Measurements from ENCODE around the gene GPR68.
A peak's percentile ranks its signal among the peaks of the same experiment; 100 is the strongest.
"Not testable (repeated sequence)": the region's sequence is repeated elsewhere in the genome, so short reads cannot be mapped to it uniquely, and the experiment has no call there.

GPR68 gene

DNA sequence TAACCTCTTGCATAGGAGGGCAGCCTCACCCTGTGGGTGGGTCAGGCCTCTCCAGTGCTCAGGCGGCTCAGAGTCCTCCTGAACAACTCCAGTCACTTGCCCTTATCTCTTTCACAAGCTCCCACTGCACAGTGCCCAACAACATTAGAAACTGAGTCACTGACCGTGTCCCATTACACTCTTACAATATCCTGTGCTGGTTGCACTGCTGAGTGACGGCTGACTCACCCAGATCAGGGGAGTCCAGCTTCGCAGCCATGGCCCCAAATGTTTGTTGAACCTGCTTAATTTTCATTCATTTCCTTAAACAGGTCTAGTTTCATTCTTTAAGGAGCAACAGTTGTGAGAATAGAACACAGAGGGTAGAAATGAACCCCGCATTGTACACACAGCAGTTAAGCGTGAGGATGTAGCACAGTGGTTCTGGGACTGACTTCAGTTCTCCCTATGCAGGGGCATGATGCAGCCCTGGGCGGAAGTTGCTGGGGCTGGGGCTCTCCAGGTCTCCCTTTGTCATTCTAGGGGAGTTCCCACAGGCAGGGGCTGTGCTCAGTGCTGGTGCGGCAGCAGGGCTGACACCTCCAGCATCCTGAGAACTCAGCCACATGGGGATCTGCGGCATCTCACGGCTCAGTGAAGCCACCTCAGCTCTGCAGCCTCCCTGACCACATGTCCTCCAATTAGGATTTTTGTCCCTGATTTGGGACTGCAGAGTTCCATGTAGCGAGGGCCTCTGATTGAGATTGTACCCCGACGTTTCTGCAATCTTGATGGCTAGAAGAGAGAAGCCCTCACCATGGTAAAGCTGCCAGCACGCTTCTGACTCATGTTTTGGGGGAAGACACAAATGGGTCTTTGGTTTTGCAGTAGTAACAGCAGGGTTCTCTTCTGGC is 16.1 kb downstream of the GPR68 start:
- DNase-seq, result peak; percentile 73 to 82

- peak in 1 of 2 donors; percentile 48 for DNase-seq
Observed at GRCh38 chr14:91227183-91227628, 17.3 kb downstream of the GPR68 start.

DNA sequence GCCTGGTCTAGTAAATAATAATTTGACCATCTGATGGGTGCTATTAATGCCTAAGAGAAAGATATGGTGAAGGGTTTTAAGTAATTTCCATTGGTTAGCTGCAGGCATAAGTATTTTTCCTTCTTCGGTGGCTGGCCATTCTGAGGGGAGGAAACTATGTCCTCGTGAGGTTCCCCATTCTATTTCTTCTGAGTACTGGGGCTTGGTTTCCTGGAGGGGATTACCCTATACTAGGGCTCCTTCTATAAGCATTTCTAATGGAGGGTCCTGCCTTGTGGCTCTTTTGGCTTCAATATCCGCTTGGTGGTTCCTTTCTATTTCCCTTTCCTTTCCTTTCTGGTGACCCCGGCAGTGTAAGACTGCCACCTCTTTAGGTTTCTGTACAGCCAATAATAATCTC is 18.1 kb downstream of the GPR68 start:
- peak in 1 of 2 donors; percentile 44 for DNase-seq

GRCh38 chr14:91225025-91225424 is 19.5 kb downstream of the GPR68 start:
- no peak for DNase-seq

DNA sequence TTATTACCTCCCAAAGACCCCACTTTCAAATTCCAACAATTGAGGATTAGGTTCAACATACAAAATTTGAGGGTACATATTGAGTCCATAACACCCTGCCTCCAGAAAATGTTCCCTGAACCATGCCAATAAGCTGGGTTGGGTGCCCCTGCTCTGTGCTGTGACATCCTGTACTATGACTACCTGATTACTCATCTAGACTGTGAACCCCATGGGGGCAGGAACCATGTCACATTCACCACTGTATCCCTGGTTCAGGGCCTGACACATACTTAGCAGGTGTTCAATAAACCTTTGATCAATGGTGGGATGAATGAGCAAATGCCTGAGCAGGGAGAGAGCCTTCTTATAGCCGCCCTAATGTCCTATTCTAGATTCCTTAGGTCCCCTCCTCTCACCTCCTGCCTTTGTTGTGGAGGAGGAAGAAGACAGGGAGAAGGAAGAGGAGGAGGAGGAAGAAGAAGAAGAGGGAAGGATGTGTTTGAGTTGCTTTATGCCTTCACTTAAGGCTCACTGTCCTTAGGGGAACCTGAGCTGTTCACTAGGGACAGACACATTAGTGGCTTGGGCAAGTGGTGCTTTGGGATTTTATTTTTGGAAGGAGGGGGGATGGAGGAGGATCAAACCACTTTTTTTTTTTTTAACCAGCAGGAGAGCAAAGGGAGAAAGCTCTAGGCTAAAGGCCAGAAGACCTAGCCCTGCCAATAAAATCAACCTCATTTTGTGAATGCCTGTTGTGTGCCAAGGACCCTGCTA is 21.3 kb downstream of the GPR68 start:
- DNase-seq, result peak in 1 of 2 donors; percentile 14

DNA sequence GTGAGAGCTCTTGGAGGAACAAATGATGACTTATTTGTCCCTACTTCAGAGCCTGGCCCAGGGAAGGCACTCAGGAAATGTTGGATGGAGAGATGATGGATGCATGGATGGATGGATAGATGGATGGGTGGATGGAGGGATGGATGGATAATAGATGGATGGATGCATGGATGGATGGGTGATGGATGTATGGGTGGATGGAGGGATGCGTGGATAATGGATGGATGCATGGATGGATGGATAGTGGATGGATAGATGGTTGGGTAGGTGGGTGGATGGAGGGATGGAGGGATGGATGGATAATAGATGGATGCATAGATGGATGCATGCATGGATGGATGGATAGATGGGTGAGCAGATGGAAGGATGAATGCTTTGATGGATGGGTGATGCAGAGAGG is 23.2 kb downstream of the GPR68 start:
- no peak for DNase-seq

- DNase-seq, result no peak
Observed at GRCh38 chr14:91220581-91221000, 23.9 kb downstream of the GPR68 start.

DNA sequence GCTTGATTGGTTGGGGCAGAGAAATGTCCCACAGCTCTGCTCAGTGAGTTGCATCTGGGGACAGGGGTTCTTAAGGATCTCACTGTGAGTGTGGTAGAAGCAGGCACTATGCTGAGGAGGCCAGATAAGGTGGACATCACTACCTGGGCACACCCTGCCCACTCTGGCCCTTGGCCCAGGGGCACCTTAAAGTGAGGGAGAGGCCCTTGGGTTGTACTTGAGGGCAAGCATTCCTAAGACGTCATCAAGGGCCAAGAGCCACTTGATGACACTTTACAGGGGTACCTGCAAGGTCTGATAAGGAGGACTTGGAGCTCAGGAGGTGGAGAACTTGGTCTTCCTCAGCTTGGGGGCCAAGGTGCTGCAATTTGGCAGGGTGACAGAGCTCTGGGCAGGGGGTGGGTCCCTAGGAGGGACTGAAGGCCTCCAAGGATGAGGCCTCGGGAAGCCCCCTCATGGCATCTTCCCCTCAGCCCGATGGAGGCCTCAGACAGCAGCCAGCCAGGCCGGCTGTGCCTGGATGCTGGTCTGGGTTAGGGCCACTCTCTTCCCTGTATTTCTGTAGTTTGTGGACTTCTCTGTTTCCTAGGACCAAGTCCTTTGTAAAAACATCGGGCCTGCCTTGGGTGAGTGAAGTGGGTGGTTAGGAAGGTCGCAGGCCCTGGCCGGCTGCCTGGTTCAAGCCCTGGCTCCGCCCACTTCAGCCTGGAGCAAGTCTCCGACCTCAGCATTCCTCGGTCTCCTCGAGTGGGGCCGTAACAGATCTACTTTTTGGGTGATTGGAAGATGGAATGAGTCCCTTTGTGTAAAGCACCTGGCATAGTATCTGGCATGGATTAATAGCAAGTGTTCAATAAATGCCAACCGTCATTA is 24.8 kb downstream of the GPR68 start:
- no peak for DNase-seq

GRCh38 chr14:91218014-91218413 is 26.5 kb downstream of the GPR68 start:
- no peak for DNase-seq

- no peak for DNase-seq
Observed at GRCh38 chr14:91216731-91217226, 27.7 kb downstream of the GPR68 start.

DNA sequence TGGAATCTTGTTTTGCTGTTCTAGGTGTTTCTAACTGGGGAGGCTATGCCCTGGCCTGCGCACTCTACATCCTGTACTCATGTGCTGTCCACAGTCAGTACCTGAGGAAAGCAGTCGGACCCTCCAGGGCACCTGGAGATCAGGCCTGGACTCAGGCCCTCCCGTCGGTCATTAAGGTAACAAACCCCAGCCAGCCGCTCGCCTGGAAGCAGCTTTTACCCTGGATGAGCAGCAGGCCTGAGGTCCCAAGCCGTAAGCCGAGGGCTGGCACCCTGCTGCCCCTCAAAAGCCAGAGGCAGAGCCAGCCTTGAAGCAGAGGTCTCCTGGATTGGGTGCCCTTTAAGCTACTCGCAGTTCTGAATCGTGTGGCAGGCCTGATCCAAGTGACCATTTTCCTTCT is 29.1 kb downstream of the GPR68 start:
- DNase-seq, result no peak

DNA sequence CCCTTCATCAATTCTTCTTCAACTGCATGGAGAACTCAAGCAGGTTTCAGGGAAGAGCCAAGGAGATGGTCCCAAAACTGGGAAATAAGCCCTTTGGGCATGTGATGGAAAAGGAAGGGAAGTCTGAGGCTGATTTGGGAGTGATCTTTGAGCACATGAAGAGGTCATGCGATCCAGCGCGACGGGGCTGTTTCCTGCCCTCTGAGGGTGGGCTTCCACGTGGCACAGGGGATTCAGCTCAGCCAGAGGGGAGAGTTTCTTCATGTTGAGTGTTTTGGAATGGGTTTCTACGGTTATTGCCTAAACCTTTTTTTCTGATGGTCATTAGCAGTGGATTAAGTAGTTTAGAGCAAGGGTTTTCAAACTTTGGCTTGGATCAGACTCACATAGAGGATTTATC is 30.2 kb downstream of the GPR68 start:
- DNase-seq, result no peak

- DNase-seq, result no peak
Observed at GRCh38 chr14:91211017-91211416, 33.5 kb downstream of the GPR68 start.

DNA sequence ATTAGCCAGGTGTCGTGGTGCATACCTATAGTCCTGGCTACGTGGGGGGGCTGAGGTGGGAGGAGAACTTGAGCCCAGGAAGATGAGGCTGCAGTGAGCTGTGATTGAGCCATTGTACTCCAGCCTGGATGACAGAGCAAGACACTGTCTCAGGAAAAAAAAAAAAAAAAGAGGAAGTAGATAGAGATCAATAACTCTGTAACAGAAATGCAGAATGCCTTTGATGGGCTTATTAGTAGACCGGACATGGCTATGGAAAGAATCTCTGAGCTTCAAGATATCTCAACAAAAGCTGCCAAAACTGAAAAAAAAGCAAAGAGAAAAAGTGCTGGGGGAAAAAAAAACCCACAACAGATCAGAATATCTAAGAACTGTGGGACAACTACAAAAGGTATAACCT is 37.5 kb downstream of the GPR68 start:
- DNase-seq, result no peak

GRCh38 chr14:91205459-91205858 is 39.0 kb downstream of the GPR68 start:
- DNase-seq, result no peak

- DNase-seq, result no peak
Observed at GRCh38 chr14:91204657-91205056, 39.8 kb downstream of the GPR68 start.

DNA sequence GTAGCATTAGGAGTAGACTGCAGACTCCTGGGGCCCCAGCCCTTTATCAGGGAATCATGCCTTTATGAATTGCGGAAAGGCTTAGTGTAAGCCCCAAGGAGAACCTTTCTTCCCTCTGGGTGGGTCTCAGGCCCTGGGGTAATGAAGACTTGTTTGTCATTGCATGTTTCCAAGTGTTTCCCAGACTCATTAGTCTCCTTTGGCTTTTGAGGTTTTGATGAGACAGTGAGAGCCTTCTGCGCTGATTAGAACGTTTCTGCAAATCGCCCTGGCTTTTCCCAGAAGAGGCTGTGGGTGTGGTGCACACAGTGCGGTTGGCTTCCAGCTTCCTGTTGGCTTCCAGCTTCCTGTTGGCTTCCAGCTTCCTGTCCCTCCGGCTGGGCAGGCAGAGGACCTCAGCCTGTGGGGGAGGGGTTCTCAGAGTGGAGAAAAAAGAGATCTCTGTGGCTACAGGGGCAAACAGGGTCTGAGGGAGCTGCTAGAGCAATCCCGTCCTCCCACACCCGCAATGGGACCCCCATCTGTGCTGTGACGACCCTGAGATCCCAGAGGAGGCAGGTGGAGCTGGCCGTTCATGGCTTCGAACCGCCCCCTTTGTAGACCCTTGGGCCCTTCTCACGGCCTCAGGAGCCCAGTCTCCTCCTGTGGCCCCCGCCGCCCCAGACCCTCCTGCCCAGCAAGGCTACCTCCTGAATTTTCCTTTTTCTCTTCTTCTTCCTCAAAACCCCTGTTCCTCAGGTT is 42.1 kb downstream of the GPR68 start:
- no peak for DNase-seq

DNA sequence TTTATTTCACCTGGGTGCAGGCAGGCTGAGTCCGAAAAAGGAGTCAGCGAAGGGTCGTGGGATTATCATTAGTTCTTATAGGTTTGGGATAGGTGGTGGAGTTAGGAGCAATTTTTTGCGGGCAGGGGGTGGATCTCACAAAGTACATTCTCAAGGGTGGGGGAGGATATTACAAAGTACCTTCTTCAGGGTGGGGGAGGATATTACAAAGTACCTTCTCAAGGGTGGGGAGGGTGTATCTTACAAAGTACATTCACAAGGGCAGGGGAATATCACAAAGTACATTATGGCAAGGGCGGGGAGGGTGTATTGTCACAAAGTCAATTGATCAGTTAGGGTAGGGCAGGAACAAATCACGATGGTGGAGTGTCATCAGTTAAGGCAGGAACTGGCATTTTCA is 43.7 kb downstream of the GPR68 start:
- DNase-seq, result not testable (repeated sequence)

- no peak for DNase-seq
Observed at GRCh38 chr14:91197631-91198030, 46.9 kb downstream of the GPR68 start.

DNA sequence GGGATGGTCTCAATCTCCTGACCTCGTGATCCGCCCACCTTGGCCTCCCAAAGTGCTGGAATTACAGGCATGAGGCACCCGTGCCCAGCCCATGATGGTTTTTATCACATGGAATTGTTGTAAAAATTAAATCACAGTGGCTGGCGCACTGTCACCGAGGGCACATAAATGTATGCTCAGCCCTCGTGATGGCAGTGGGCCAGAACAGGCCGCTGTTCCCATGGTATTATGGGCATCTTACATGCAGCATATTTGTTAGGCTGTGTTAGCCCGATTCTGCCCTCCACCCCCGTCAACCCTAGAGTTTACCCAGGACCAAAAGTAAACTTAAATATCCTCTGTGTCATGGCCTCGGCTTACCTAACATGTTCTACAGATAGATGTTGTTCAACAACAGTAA is 48.6 kb downstream of the GPR68 start:
- no peak for DNase-seq

DNA sequence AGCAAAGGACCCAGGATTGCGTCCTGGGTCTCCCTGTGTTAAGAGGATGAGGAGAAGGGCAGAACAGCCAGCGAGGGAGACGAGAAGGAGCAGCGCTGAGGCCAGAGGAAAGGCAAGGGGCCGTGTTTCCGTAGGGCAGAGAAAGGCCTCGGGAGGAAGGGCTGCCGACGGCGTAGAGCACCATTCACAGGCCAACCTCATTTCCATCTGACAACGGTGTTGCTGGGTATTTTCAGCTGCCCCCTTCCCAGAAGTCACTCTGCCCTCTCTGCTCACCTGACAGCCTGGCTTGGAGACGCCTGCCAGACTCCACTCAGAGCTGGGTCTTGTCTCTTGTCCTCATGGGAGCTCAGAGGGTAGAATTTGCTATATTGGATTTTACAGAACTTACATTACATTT is 51.4 kb downstream of the GPR68 start:
- DNase-seq, result no peak

GRCh38 chr14:91190853-91191252 is 53.7 kb downstream of the GPR68 start:
- DNase-seq, result no peak

All from CD4-positive, alpha-beta T cell treated with Interleukin-4 for 1 hour (primary cell).